Upper lobe of right lung (tissue), 1 donor: Measurements from ENCODE around the gene MEIS1. TPM values are rescaled to one million over a fixed set of nuclear protein-coding genes. Genes with fewer than 3 reads are reported as not detected.

Source experiments
- ATAC-seq: fragments of 200-7000 bp; cut with Tn5 transposase; one replicate; pipeline ENCODE4 v1.9.1; 2020; ENCODE audit warnings: mild to moderate bottlenecking, moderate library complexity
- DNase-seq: peaks from one replicate; pipeline ENCODE4 v3.0.0-alpha.2; 2020
- H3K27ac ChIP-seq: fragments of 200-600 bp; one replicate; pipeline ENCODE4 v1.8.0; 2022
- H3K27me3 ChIP-seq: fragments of 200-600 bp; one replicate; pipeline ENCODE4 v1.8.0; 2022; ENCODE audit warnings: mild to moderate bottlenecking
- H3K36me3 ChIP-seq: fragments of 200-600 bp; one replicate; pipeline ENCODE4 v1.8.0; 2022
- H3K4me1 ChIP-seq: fragments of 200-600 bp; one replicate; pipeline ENCODE4 v1.8.0; 2022
- H3K4me3 ChIP-seq: fragments of 200-600 bp; one replicate; pipeline ENCODE4 v1.8.0; 2022; ENCODE audit warnings: mild to moderate bottlenecking
- H3K9me3 ChIP-seq: fragments of 200-600 bp; one replicate; pipeline ENCODE4 v1.8.0; 2022
- intact Hi-C: fragments of 100-400 bp; cut with DNase I; formaldehyde crosslinking; loops from one replicate; pipeline ENCODE4 v1.11.0; 2022
- total RNA-seq: library from RNA; stranded (reverse); fragmentation: NEBNext Ultra II Directional; extraction: Animal tissue kit (Norgen Biotek cat#: 25700); gene quantifications from one replicate; pipeline ENCODE4 v1.2.1, GENCODE V29; 2021
- TF ChIP-seq, protein P1 (sequence below): fragments of 200-600 bp; IDR thresholded peaks from one replicate; pipeline ENCODE4 v1.8.0; 2022; ENCODE audit warnings: antibody characterized with exemption
- donor health status: DM: no; HTN: yes; CAD: no; lungs with severe emphysema.

Gene MEIS1
- total RNA-seq, 1 donor from 2014 or later, result 48.0 TPM

DNA sequence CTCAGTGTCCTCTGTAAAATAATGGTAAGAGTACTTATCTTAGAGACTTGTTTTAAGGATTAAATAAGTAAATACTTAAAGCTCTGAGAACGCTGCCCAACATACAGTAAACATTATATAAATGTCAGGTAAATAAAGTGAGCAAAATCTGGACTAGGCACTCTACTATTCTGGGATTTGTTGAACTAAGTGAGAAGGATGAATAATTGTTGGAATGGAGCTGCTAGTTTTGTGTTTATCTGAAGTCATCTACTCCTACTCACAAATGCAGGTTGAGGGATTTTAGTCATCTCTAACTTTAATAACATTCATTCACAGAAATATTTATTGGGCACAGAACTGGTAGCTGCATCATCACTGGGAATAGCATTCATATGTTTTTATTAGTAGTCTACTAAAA is 103.4 kb downstream of the MEIS1 start:
- intact Hi-C loops, result no loop called here
- TF ChIP-seq, protein P1, sequence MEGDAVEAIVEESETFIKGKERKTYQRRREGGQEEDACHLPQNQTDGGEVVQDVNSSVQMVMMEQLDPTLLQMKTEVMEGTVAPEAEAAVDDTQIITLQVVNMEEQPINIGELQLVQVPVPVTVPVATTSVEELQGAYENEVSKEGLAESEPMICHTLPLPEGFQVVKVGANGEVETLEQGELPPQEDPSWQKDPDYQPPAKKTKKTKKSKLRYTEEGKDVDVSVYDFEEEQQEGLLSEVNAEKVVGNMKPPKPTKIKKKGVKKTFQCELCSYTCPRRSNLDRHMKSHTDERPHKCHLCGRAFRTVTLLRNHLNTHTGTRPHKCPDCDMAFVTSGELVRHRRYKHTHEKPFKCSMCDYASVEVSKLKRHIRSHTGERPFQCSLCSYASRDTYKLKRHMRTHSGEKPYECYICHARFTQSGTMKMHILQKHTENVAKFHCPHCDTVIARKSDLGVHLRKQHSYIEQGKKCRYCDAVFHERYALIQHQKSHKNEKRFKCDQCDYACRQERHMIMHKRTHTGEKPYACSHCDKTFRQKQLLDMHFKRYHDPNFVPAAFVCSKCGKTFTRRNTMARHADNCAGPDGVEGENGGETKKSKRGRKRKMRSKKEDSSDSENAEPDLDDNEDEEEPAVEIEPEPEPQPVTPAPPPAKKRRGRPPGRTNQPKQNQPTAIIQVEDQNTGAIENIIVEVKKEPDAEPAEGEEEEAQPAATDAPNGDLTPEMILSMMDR, result no peak
- no peaks in the 10 kb centered on the region for H3K36me3 ChIP-seq
- DNase-seq (no peak), ATAC-seq (no peak)
- H3K27ac ChIP-seq, result no peak overlapping the region
- H3K27me3 ChIP-seq, result no peaks in the 10 kb centered on the region
- no peak overlapping the region for H3K4me3 ChIP-seq
- peaks cover 2% of the 10 kb centered on the region for H3K4me1 ChIP-seq
- H3K9me3 ChIP-seq, result no peaks in the 10 kb centered on the region

DNA sequence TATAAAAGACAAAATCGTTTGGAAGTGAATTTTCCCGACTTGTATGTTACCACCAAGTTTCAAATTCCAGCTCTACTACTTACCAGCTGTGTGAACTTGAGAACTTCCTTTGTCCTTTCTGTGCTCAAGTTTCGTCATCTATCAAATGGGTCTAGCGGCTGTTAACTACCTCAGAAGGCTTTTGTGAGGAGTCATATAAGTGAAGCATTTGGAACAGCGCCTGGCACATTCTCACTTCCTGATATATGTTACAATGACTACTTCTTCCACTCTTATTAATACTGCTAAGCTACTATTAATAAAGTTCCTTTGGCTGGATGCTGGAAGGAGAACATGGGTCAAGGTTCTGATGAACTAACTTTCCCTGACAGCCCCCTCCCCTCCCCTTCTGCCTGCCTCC is 104.5 kb downstream of the MEIS1 start:
- TF ChIP-seq, protein P1, result no peak
- Histone ChIP-seq H3K9me3 (no peaks in the 10 kb centered on the region), H3K27ac (no peak overlapping the region), H3K4me1 (no peaks in the 10 kb centered on the region), H3K27me3 (no peaks in the 10 kb centered on the region), H3K36me3 (no peaks in the 10 kb centered on the region), H3K4me3 (no peak overlapping the region)
- no peak for DNase-seq
- intact Hi-C loops, result no loop called here
- no peak for ATAC-seq

DNA sequence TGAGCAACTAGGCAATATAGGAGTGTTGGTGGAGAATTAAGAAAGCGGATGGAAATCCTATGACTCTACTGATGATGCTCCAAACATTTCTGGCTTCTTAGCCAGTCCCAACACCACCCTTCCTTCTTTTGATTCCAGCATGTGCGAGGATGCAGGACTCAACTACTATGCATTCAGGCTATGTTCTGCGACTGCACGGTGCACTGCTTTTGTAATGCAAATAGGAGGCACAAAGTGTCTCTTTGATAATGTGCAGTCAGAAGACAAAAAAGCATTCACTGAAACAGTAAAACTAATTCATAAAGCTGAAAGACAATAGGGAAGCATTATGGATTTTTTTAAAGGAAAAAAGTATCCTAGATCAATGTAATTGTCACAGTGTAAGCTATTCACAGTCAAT is 106.7 kb downstream of the MEIS1 start:
- no peaks in the 10 kb centered on the region for H3K27me3 ChIP-seq
- intact Hi-C loops, result no loop called here
- no peaks in the 10 kb centered on the region for H3K4me1 ChIP-seq
- H3K27ac ChIP-seq, result no peak overlapping the region
- DNase-seq (no peak), ATAC-seq (no peak)
- no peak overlapping the region for H3K4me3 ChIP-seq
- TF ChIP-seq, protein P1, result no peak
- no peaks in the 10 kb centered on the region for H3K9me3 ChIP-seq
- H3K36me3 ChIP-seq, result no peaks in the 10 kb centered on the region

DNA sequence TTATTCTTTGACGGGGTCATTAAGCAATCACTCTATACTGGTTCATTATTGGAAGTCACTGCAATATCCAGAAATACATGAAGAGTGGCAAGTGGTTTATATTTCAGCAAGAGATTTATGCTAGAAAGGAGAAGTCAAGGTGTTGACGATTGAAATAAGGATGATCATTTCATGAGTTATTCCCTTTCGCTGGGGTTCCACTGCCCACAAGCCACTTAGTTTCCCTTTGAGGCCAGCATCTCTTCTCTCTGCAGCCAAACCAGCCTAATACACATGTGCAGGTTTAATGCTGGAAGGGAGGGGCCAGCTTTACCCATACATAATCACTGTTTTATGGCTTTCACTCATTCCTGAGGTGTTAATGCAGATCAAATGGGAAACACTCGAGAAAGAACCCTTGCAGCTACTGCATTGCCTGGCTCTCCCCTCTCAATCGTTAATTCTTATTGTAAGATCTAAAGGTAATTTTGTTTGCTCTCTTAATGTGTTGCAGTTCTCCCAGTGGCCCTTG is 108.4 kb downstream of the MEIS1 start:
- H3K27me3 ChIP-seq, result no peaks in the 10 kb centered on the region
- no peaks in the 10 kb centered on the region for H3K4me1 ChIP-seq
- H3K4me3 ChIP-seq, result no peak overlapping the region
- TF ChIP-seq, protein P1, result no peak
- H3K36me3 ChIP-seq, result no peaks in the 10 kb centered on the region
- no peaks in the 10 kb centered on the region for H3K9me3 ChIP-seq
- no peak for DNase-seq
- no peak for ATAC-seq
- no peak overlapping the region for H3K27ac ChIP-seq
- intact Hi-C loops, result no loop called here

DNA sequence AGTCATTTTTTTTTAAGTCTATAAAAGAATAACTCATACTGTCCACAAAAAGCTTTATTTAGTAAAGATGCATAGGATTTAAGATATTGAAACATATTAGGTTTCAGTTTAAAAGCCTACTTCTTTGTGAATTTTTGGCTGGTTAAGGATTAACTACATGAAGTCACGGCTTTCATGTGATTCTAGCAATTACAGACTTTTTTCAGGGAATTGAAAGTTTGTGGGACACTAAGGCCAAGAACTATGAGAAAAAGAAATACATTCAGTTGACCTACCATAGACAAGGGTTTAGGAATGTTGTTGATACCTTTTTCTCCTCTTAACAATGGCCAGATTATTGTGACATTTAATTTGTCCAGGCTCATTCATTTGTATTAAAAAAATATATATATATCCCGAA is 109.3 kb downstream of the MEIS1 start:
- ATAC-seq, result no peak
- H3K4me3 ChIP-seq, result no peak overlapping the region
- no peak for DNase-seq
- no peaks in the 10 kb centered on the region for H3K27me3 ChIP-seq
- no peak overlapping the region for H3K27ac ChIP-seq
- H3K9me3 ChIP-seq, result no peaks in the 10 kb centered on the region
- intact Hi-C loops, result no loop called here
- H3K36me3 ChIP-seq, result no peaks in the 10 kb centered on the region
- TF ChIP-seq, protein P1, result no peak
- H3K4me1 ChIP-seq, result no peaks in the 10 kb centered on the region

DNA sequence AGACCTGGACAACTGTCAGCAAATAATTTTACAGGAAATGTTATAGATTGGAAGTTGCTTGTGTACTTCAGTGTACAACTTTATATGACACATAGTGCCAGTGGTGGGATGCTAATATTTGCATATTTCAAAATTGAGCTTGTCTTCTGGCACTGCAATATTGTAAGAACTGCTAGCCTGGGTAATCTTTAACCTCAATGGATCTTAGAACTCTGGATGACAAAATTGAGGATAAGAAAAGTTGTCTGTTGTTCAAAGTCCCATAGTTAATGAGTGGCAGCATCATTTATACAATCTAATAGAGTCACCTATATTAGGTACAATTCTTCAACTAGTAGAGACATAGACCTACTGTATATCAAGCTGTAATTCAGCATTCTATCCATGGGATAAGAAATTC is 110.3 kb downstream of the MEIS1 start:
- H3K4me1 ChIP-seq, result no peaks in the 10 kb centered on the region
- H3K4me3 ChIP-seq, result no peak overlapping the region
- no peak for ATAC-seq

More for the DNA sequence above, 110.3 kb downstream of the MEIS1 start:
- Histone ChIP-seq H3K27me3 (no peaks in the 10 kb centered on the region), H3K36me3 (no peaks in the 10 kb centered on the region), H3K9me3 (no peaks in the 10 kb centered on the region), H3K27ac (no peak overlapping the region)
- no peak for DNase-seq
- intact Hi-C loops, result no loop called here
- TF ChIP-seq, protein P1, result no peak
